Thoracic aorta (tissue), 2 donors: ENCODE measurements around the gene AQP10. TPM values are rescaled to one million over a fixed set of nuclear protein-coding genes. Genes with fewer than 3 reads are reported as not detected.
"Not testable (repeated sequence)": the region's sequence is repeated elsewhere in the genome, so short reads cannot be mapped to it uniquely, and the experiment has no call there.

Experiments
- ATAC-seq: fragments of 150-250 bp; one replicate; pipeline ENCODE4 v1.8.0; 2017; ENCODE audit warnings: low read depth; ENCODE audit not compliant: insufficient number of reproducible peaks, low FRiP score
- DNase-seq: peaks from one replicate; pipeline ENCODE4 v3.0.0-alpha.2; 2020; ENCODE audit warnings: low spot score
- H3K27ac ChIP-seq, 2 donors: fragments of 200-600 bp; sonication (generic); 1 replicate in 1 of 2; 2 replicates in 1 of 2; pipeline ENCODE4 v1.5.1; 2016; ENCODE audit warnings: mild to moderate bottlenecking in 2 of 2, moderate library complexity in 2 of 2
- H3K27me3 ChIP-seq: fragments of 200-600 bp; sonication (generic); replicated peaks from 2 replicates; pipeline ENCODE4 v1.6.0; 2016; ENCODE audit warnings: mild to moderate bottlenecking; ENCODE audit not compliant: insufficient read depth
- H3K36me3 ChIP-seq: fragments of 200-600 bp; sonication (generic); one replicate; pipeline ENCODE4 v1.5.1; 2016
- H3K4me1 ChIP-seq, 2 donors: fragments of 200-600 bp; sonication (generic); 1 replicate in 1 of 2; 2 replicates in 1 of 2; pipeline versions ENCODE4 v1.5.1 to v1.6.0; 2016; ENCODE audit warnings: low read depth in 2 of 2, mild to moderate bottlenecking in 1 of 2; ENCODE audit not compliant: control insufficient read depth in 1 of 2
- H3K4me3 ChIP-seq: fragments of 200-600 bp; sonication (generic); 2 replicates; pipeline ENCODE4 v1.5.1; 2016; ENCODE audit warnings: mild to moderate bottlenecking
- H3K9me3 ChIP-seq: fragments of 200-600 bp; sonication (generic); 2 replicates; pipeline ENCODE4 v1.5.1; 2016
- CTCF ChIP-seq: fragments of 200-600 bp; sonication (generic); IDR thresholded peaks from one replicate; pipeline ENCODE4 v1.5.1; 2019; ENCODE audit warnings: antibody characterized with exemption
- total RNA-seq, 2 donors: library from RNA; depleted of rRNA; stranded (reverse); fragments of >200 nt; gene quantifications; one replicate each; pipeline versions ENCODE4 v1.1.0 to v1.2.3, GENCODE V29; 2016

AQP10 gene
- total RNA-seq: not detected

- no peak for DNase-seq
- Histone ChIP-seq H3K36me3 (no peaks in the 10 kb centered on the region), H3K9me3 (no peaks in the 10 kb centered on the region), H3K4me1 (no peaks in the 10 kb centered on the region), H3K27ac (no peak within 1 kb of the TSS), H3K27me3 (no peaks in the 10 kb centered on the region), H3K4me3 (no peak within 1 kb of the TSS)
- no peak for ATAC-seq
- TF ChIP-seq CTCF: no peak
Observed at GRCh38 chr1:154320882-154321608, at the start of gene AQP10. Gene AQP10, plus strand, starts transcription at chr1:154321093. Its CDS starts 63 bp downstream, at chr1:154321156.

GRCh38 chr1:154272217-154272998 is 48.5 kb upstream of the AQP10 start, which contains the start of gene HAX1:
Gene HAX1, plus strand, starts transcription at chr1:154272629. Its CDS starts 95 bp downstream, at chr1:154272724.
- peak; percentile 77 for ATAC-seq
- H3K27ac ChIP-seq: peak within 1 kb of the TSS; percentile 77 to 88
- H3K27me3 ChIP-seq: no peaks in the 10 kb centered on the region
- H3K4me3 ChIP-seq: peak within 1 kb of the TSS; percentile 84
- peak; percentile 65 for TF ChIP-seq CTCF
- H3K36me3 ChIP-seq: peaks cover 28% of the 10 kb centered on the region
- peak; percentile 76 for DNase-seq
- peaks cover 9 to 15% of the 10 kb centered on the region in 2 donors for H3K4me1 ChIP-seq
- no peaks in the 10 kb centered on the region for H3K9me3 ChIP-seq

- H3K36me3 ChIP-seq: peaks cover 27% of the 10 kb centered on the region
- DNase-seq (no peak), ATAC-seq (no peak)
- H3K27me3 ChIP-seq: no peaks in the 10 kb centered on the region
- no peaks in the 10 kb centered on the region for H3K9me3 ChIP-seq
- TF ChIP-seq CTCF: no peak
- peaks cover 9 to 15% of the 10 kb centered on the region in 2 donors for H3K4me1 ChIP-seq
- peak overlapping the region; percentile 77 to 88 for H3K27ac ChIP-seq
- peak overlapping the region; percentile 84 for H3K4me3 ChIP-seq
Observed at GRCh38 chr1:154272999-154273563, 47.8 kb upstream of the AQP10 start.

GRCh38 chr1:154276797-154277196 is 44.1 kb upstream of the AQP10 start:
- Histone ChIP-seq H3K27ac (no peak overlapping the region), H3K36me3 (peaks cover 9% of the 10 kb centered on the region), H3K4me1 (peaks cover 7 to 15% of the 10 kb centered on the region in 2 donors), H3K4me3 (no peak overlapping the region), H3K27me3 (no peaks in the 10 kb centered on the region), H3K9me3 (no peaks in the 10 kb centered on the region)
- no peak for ATAC-seq
- no peak for DNase-seq
- no peak for TF ChIP-seq CTCF

GRCh38 chr1:154287591-154287990 is 33.3 kb upstream of the AQP10 start:
- not testable (repeated sequence) for H3K27ac ChIP-seq, DNase-seq, ATAC-seq, H3K4me1 ChIP-seq, H3K27me3 ChIP-seq, H3K9me3 ChIP-seq, H3K36me3 ChIP-seq, H3K4me3 ChIP-seq
